GM18909 (cell line): ENCODE data around the gene DLL3.

ENCODE experiments used
- ATAC-seq: cut with Tn5 transposase; IDR thresholded peaks from one replicate; pipeline ENCODE4 v1.9.1; 2021; ENCODE audit warnings: mild to moderate bottlenecking; ENCODE audit not compliant: unreplicated experiment, poor library complexity

The DLL3 gene

GRCh38 chr19:39481229-39481545 lies 17.6 kb upstream of the DLL3 start:
- no peak for ATAC-seq

- ATAC-seq: no peak
These were observed 17.1 kb upstream of the DLL3 start for GRCh38 chr19:39481676-39482075.

GRCh38 chr19:39483141-39483540 lies 15.6 kb upstream of the DLL3 start:
- ATAC-seq: no peak

- ATAC-seq: no peak
These were observed 9.0 kb upstream of the DLL3 start for GRCh38 chr19:39489756-39490155.

GRCh38 chr19:39492225-39492624 lies 6.5 kb upstream of the DLL3 start:
- no peak for ATAC-seq

GRCh38 chr19:39492788-39493187 lies 6.0 kb upstream of the DLL3 start:
- ATAC-seq: no peak

GRCh38 chr19:39494661-39495060 lies 4.1 kb upstream of the DLL3 start:
- no peak for ATAC-seq

- no peak for ATAC-seq
These were observed 2.7 kb upstream of the DLL3 start for GRCh38 chr19:39496063-39496462.

- ATAC-seq: no peak
These were observed 1.1 kb upstream of the DLL3 start for GRCh38 chr19:39497701-39497995.

GRCh38 chr19:39497996-39498797 lies 550 bp upstream of the DLL3 start:
- no peak for ATAC-seq

- ATAC-seq: no peak
These were observed 1.2 kb downstream of the DLL3 start for GRCh38 chr19:39499932-39500331.

- no peak for ATAC-seq
These were observed 1.8 kb downstream of the DLL3 start for GRCh38 chr19:39500543-39500942.

GRCh38 chr19:39501340-39501739 lies 2.6 kb downstream of the DLL3 start:
- no peak for ATAC-seq

GRCh38 chr19:39502640-39503417 lies 4.1 kb downstream of the DLL3 start:
- no peak for ATAC-seq

GRCh38 chr19:39506598-39506943 lies 7.8 kb downstream of the DLL3 start:
- no peak for ATAC-seq

GRCh38 chr19:39506944-39507714 lies 8.4 kb downstream of the DLL3 start:
- ATAC-seq: no peak

- no peak for ATAC-seq
These were observed 9.1 kb downstream of the DLL3 start for GRCh38 chr19:39507715-39508364.

- ATAC-seq: no peak
These were observed 9.9 kb downstream of the DLL3 start for GRCh38 chr19:39508629-39509028.

- ATAC-seq: no peak
These were observed 10.5 kb downstream of the DLL3 start for GRCh38 chr19:39509233-39509632.

GRCh38 chr19:39512988-39513387 lies 14.2 kb downstream of the DLL3 start:
- no peak for ATAC-seq
